ENCODE data around the gene FAM181A. TPM values are rescaled to one million over a fixed set of nuclear protein-coding genes. Genes with fewer than 3 reads are reported as not detected.
A peak's percentile ranks its signal among the peaks of the same experiment; 100 is the strongest.

The FAM181A gene
- total and polyA plus RNA-seq, 4 donors, result not detected

DNA sequence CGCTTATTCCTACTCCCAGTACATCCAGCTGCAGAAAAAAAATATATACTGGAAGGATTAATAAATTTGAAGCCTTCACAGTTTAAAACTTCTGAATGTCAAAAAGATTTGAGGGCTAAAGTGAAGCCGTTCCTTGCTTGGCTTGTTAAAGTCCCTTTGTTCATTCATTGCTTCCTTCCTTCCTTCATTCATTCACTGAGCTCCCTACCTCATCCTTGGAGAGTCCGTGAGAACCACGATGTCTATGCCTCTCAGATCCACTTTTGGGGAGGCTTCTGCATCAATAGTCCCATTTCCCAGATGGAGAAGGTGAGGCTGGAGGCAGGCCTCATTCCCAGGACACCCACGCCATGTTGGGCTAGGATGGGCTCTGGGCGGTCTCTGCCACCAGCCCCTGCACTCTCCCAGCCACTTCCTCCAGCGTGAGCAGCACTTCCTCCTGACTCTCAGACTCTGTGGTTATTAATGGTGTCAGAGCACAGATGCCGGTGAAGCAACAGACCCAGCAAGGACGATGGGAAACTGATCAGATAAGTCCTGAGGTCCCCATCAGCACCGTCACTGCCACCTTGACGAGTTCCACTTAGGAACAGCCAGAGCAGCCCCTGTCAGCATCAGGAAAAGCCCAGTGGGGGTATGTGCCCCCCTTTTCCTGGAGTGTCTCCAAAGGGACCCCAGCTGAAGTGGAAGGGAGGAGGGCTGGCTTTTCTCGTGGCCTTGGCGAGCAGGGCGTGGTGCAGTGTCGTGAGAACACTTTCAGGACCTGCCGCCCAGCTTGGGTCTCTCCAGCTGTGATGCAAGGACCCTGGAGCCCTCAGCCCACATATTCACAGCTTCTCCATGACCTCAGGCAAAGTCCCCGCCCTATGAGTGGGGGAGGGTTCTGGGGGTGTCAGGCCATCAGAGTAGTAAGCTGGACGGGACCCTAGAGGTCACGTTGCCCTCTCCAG, 28.0 kb downstream of the FAM181A start:
- Histone ChIP-seq H3K27me3 (ENCODE audit: control insufficient read depth in 1 of 2, insufficient read depth in 2 of 2, low read length in 1 of 2) (no peaks in the 10 kb centered on the region), H3K36me3 (ENCODE audit: control insufficient read depth in 1 of 2, insufficient read depth in 2 of 2, low read length in 1 of 2) (no peaks in the 10 kb centered on the region), H3K4me1 (ENCODE audit: control insufficient read depth in 1 of 2, insufficient read depth in 2 of 2, low read length in 2 of 2) (no peaks in the 10 kb centered on the region), H3K27ac (ENCODE audit: low read depth in 1 of 2, low read length in 2 of 2) (no peak overlapping the region), H3K4me3 (ENCODE audit: low read length in 2 of 2) (no peak overlapping the region), H3K9me3 (ENCODE audit: control insufficient read depth, low read length) (no peaks in the 10 kb centered on the region)
- ATAC-seq (ENCODE audit: low FRiP score) (no peak), DNase-seq (no peak)
- intact Hi-C loops (cut with DNase I), result loop anchor here (5.0 kb wide), 1 partner anchor 42 kb away; the partner anchor contains the start of gene CCDC197 (in 2 of the 2)
- 79 to 82% methylated on average over 19 of the region's 19 CpGs for WGBS, 2 donors

- ATAC-seq (ENCODE audit: low FRiP score), result no peak
- no peak for DNase-seq
- no peak overlapping the region for H3K27ac ChIP-seq (ENCODE audit: low read depth in 1 of 2, low read length in 2 of 2)
- H3K4me3 ChIP-seq (ENCODE audit: low read length in 2 of 2), result no peak overlapping the region
- H3K9me3 ChIP-seq (ENCODE audit: control insufficient read depth, low read length), result no peaks in the 10 kb centered on the region
- intact Hi-C loops (cut with DNase I), result loop anchor here (5.0 kb wide), 1 partner anchor 41 kb away; the partner anchor contains the start of gene CCDC197 (in 2 of the 2)
- no peaks in the 10 kb centered on the region for H3K4me1 ChIP-seq (ENCODE audit: control insufficient read depth in 1 of 2, insufficient read depth in 2 of 2, low read length in 2 of 2)
- 38 to 44% methylated on average over 8 of the region's 8 CpGs for WGBS, 2 donors
- H3K36me3 ChIP-seq (ENCODE audit: control insufficient read depth in 1 of 2, insufficient read depth in 2 of 2, low read length in 1 of 2), result no peaks in the 10 kb centered on the region
- H3K27me3 ChIP-seq (ENCODE audit: control insufficient read depth in 1 of 2, insufficient read depth in 2 of 2, low read length in 1 of 2), result no peaks in the 10 kb centered on the region
Observed at GRCh38 chr14:93955850-93956481, 28.8 kb downstream of the FAM181A start.

GRCh38 chr14:93956514-93957332, 29.6 kb downstream of the FAM181A start:
- DNase-seq, result no peak
- Histone ChIP-seq H3K4me1 (ENCODE audit: control insufficient read depth in 1 of 2, insufficient read depth in 2 of 2, low read length in 2 of 2) (no peaks in the 10 kb centered on the region), H3K9me3 (ENCODE audit: control insufficient read depth, low read length) (no peaks in the 10 kb centered on the region), H3K27me3 (ENCODE audit: control insufficient read depth in 1 of 2, insufficient read depth in 2 of 2, low read length in 1 of 2) (no peaks in the 10 kb centered on the region), H3K4me3 (ENCODE audit: low read length in 2 of 2) (no peak overlapping the region), H3K27ac (ENCODE audit: low read depth in 1 of 2, low read length in 2 of 2) (no peak overlapping the region), H3K36me3 (ENCODE audit: control insufficient read depth in 1 of 2, insufficient read depth in 2 of 2, low read length in 1 of 2) (no peaks in the 10 kb centered on the region)
- 33 to 43% methylated on average over 13 to 14 of the region's 14 CpGs for WGBS, 2 donors
- intact Hi-C loops (cut with DNase I), result loop anchor here (5.0 kb wide), 1 partner anchor 41 kb away; the partner anchor contains the start of gene CCDC197 (in 2 of the 2)
- no peak for ATAC-seq (ENCODE audit: low FRiP score)

GRCh38 chr14:93957333-93957710, 30.2 kb downstream of the FAM181A start:
- H3K27ac ChIP-seq (ENCODE audit: low read depth in 1 of 2, low read length in 2 of 2), result no peak overlapping the region
- intact Hi-C loops (cut with DNase I), result loop anchor here (5.0 kb wide), 1 partner anchor 40 kb away; the partner anchor contains the start of gene CCDC197 (in 2 of the 2)

DNA sequence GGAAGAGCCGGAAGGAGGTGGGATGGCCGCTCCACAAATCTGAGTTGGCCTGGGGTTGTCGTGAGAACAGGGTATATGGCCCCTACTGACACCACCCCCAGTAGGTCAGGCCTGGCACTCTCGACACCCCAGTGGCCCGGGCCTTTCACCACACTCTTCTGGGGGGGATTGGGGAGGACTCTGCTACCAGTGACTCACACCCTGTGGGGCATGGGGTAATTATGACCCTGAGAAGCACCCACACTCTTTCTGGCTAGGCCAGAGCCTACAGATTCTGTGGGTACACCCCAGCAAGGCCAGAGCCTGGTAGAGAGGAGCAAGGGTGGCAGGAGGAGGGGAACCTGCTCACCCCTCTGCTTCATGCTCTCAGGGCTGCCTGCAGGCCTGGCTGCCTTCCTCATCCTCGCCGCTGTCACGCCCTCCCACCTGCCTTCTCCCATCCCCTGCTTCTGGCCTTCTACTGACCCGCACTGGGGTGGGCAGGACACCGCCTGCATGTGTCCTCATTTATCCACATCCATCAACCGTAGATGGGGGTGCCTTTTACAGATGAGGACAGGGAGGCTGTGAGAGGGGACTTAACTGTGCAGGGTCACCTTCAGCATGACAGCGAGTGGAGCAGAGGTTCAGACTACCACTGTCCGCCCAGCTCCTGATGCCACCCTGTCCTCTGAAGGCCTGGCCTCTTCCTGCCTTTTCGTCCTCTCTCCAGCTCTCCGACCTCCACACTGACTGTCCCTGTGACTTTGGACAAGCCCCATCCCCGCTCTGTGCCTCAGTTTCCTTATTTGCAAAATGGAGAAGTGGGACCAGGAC, 30.8 kb downstream of the FAM181A start:
- intact Hi-C loops (cut with DNase I), result loop anchor here (5.0 kb wide), 1 partner anchor 39 kb away; the partner anchor contains the start of gene CCDC197 (in 2 of the 2)
- Histone ChIP-seq H3K27ac (ENCODE audit: low read depth in 1 of 2, low read length in 2 of 2) (no peak overlapping the region), H3K27me3 (ENCODE audit: control insufficient read depth in 1 of 2, insufficient read depth in 2 of 2, low read length in 1 of 2) (no peaks in the 10 kb centered on the region), H3K9me3 (ENCODE audit: control insufficient read depth, low read length) (no peaks in the 10 kb centered on the region), H3K4me1 (ENCODE audit: control insufficient read depth in 1 of 2, insufficient read depth in 2 of 2, low read length in 2 of 2) (no peaks in the 10 kb centered on the region), H3K36me3 (ENCODE audit: control insufficient read depth in 1 of 2, insufficient read depth in 2 of 2, low read length in 1 of 2) (peaks cover 0 to 1% of the 10 kb centered on the region in 2 donors), H3K4me3 (ENCODE audit: low read length in 2 of 2) (no peak overlapping the region)
- ATAC-seq (ENCODE audit: low FRiP score), result no peak
- 90 to 94% methylated on average over 16 of the region's 16 CpGs for WGBS, 2 donors
- no peak for DNase-seq

More at GRCh38 chr14:93957333-93957710, 30.2 kb downstream of the FAM181A start:
- Histone ChIP-seq H3K27me3 (ENCODE audit: control insufficient read depth in 1 of 2, insufficient read depth in 2 of 2, low read length in 1 of 2) (no peaks in the 10 kb centered on the region), H3K9me3 (ENCODE audit: control insufficient read depth, low read length) (no peaks in the 10 kb centered on the region), H3K4me1 (ENCODE audit: control insufficient read depth in 1 of 2, insufficient read depth in 2 of 2, low read length in 2 of 2) (no peaks in the 10 kb centered on the region), H3K4me3 (ENCODE audit: low read length in 2 of 2) (no peak overlapping the region), H3K36me3 (ENCODE audit: control insufficient read depth in 1 of 2, insufficient read depth in 2 of 2, low read length in 1 of 2) (no peaks in the 10 kb centered on the region)
- ATAC-seq (ENCODE audit: low FRiP score), result no peak
- DNase-seq, result no peak
- 64 to 81% methylated on average over 7 of the region's 7 CpGs for WGBS, 2 donors

GRCh38 chr14:93958567-93959238, 31.6 kb downstream of the FAM181A start:
- no peaks in the 10 kb centered on the region for H3K9me3 ChIP-seq (ENCODE audit: control insufficient read depth, low read length)
- H3K27me3 ChIP-seq (ENCODE audit: control insufficient read depth in 1 of 2, insufficient read depth in 2 of 2, low read length in 1 of 2), result no peaks in the 10 kb centered on the region
- no peaks in the 10 kb centered on the region for H3K4me1 ChIP-seq (ENCODE audit: control insufficient read depth in 1 of 2, insufficient read depth in 2 of 2, low read length in 2 of 2)
- H3K36me3 ChIP-seq (ENCODE audit: control insufficient read depth in 1 of 2, insufficient read depth in 2 of 2, low read length in 1 of 2), result peaks cover 0 to 3% of the 10 kb centered on the region in 2 donors
- ATAC-seq (ENCODE audit: low FRiP score) (no peak), DNase-seq (no peak)
- H3K27ac ChIP-seq (ENCODE audit: low read depth in 1 of 2, low read length in 2 of 2), result no peak overlapping the region
- intact Hi-C loops (cut with DNase I), result loop anchor here (5.0 kb wide), 1 partner anchor 39 kb away; the partner anchor contains the start of gene CCDC197 (in 2 of the 2)
- H3K4me3 ChIP-seq (ENCODE audit: low read length in 2 of 2), result no peak overlapping the region
- WGBS, 2 donors, result 90 to 91% methylated on average over 7 of the region's 7 CpGs

GRCh38 chr14:93959239-93960107, 32.3 kb downstream of the FAM181A start:
- Histone ChIP-seq H3K4me3 (ENCODE audit: low read length in 2 of 2) (no peak overlapping the region), H3K9me3 (ENCODE audit: control insufficient read depth, low read length) (no peaks in the 10 kb centered on the region), H3K36me3 (ENCODE audit: control insufficient read depth in 1 of 2, insufficient read depth in 2 of 2, low read length in 1 of 2) (peaks cover 0 to 5% of the 10 kb centered on the region in 2 donors), H3K27me3 (ENCODE audit: control insufficient read depth in 1 of 2, insufficient read depth in 2 of 2, low read length in 1 of 2) (no peaks in the 10 kb centered on the region), H3K4me1 (ENCODE audit: control insufficient read depth in 1 of 2, insufficient read depth in 2 of 2, low read length in 2 of 2) (no peaks in the 10 kb centered on the region), H3K27ac (ENCODE audit: low read depth in 1 of 2, low read length in 2 of 2) (peak overlapping the region; percentile 6 to 46)
- DNase-seq, result peak; percentile 84 to 88
- 38 to 45% methylated on average over 23 of the region's 23 CpGs for WGBS, 2 donors
- intact Hi-C loops (cut with DNase I), result loop anchor here (5.0 kb wide), 1 partner anchor 38 kb away; the partner anchor contains the start of gene CCDC197 (in 2 of the 2)
- peak; percentile 49 for ATAC-seq (ENCODE audit: low FRiP score)

All from aorta (tissue), 5 donors.